RKO (cell line): ENCODE data around the gene TIAM1.

Source experiments
- DNase-seq: peaks from one replicate; pipeline ENCODE4 v3.0.0-alpha.2; 2016; ENCODE audit warnings: low spot score

TIAM1 gene

DNA sequence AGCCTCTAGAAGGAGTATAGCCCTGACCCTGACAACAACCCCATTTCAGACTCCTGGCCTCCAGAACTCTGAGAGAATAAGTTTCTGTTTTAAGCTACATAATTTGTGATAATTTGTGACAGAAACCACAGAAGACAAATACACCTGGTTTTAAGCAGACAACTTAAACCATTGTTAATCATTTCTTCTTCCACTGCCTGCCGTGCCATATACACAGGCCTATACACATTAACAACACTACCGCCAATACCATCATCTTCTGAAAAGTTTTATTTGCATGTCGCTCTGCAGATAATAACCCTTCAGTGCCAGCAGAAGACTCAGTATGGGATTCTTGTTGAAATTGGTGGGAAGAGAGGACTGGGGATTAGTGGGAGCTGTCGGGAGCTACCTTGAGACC is 265.8 kb downstream of the TIAM1 start:
- no peak for DNase-seq

DNA sequence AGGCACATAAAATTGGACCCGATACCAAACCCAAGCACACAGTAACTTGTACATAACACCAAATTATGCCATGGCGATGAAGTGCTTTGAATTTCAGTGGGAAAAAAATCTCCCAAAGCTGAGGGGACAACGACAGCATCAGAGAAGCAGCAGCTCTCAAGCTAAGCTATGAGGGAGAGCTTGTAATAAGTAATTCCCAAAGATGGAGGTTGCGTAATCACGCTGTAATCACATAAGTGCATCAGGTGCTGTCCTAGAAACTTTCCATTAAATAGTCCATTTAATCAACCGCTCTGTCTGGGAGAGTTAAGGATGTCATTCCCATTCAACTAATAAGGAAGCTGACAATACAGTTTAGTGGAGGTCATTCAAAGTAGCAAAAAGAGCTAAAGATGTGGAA is 268.2 kb downstream of the TIAM1 start:
- DNase-seq = no peak

DNA sequence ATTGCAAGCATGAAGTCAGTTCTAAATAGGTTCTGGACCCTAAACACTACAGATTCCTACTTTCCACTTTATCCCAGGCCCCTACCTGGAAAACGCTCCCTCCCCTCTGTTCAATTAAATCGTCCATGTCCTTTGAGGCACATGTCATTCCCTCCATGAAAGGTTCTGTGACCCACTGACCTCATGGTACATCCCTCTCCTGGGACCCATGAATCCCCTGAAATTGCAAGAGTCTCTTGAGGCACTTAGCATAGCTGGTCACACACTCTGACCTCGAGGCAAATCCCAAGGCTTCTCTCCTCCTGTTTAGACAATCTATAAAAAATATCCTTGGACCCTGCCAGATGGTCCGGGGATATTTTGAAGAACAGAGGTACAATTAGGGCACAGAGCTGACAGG is 271.5 kb downstream of the TIAM1 start:
- no peak for DNase-seq
